ENCODE results near the gene ENG. TPM values are rescaled to one million over a fixed set of nuclear protein-coding genes. Genes with fewer than 3 reads are reported as not detected.
A peak's percentile ranks its signal among the peaks of the same experiment; 100 is the strongest.
"Not testable (repeated sequence)": the region's sequence is repeated elsewhere in the genome, so short reads cannot be mapped to it uniquely, and the experiment has no call there.

The ENG gene
- polyA plus RNA-seq, 10 donors: 40.6 to 74.5 (median 52.4) TPM

DNA sequence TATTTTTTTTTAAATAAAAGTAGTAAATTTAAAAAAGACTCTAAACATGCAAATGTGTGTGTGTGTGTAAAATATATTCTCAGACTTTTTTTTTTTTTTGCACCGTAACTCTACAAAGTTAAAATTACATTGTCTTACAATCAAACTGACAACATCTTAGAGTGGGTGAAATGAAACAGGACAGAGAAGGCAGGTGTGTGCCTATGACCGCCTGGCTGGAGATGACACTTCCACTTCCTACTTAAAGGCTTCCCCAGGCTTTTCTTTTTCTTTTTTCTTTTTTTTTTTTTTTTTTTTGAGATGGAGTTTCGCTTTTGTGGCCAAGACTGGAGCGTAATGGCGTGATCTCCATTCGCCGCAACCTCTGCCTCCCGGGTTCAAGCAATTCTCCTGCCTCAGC lies 25.7 kb upstream of the ENG start:
- no peak for DNase-seq

DNA sequence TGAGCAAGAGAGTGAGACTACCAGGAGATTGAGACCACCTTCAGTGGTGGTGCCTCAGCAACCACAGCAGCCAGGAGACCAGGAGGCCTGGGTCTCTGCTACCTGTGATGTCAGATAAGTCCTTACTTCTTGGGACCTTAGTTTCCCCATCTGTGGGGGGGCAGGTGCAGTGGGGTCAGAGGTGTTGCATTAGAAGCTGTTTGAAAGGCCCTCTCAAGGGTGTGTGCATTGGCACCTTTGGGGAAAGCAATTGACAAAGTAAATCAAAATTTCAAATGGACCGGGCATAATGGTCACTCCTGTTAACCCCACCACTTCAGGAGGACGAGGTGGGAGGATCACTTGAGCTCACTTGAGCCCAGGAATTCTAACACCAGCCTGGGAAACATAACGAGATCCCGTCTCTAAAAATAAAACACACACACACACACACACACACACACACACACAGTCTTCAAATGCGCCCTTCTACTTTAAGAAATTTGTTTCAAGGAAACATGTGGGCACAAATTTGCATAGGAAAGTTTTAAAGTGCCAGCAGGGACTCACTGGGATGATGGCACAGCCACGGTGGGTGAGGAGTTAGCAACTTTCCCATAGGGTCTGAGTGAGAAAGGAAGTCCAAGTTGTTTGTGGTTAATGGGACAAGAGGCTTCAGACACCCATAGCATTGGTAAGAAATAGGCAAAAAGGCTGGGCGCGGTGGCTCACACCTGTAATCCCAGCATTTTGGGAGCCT lies 24.4 kb upstream of the ENG start:
- no peak for DNase-seq

DNA sequence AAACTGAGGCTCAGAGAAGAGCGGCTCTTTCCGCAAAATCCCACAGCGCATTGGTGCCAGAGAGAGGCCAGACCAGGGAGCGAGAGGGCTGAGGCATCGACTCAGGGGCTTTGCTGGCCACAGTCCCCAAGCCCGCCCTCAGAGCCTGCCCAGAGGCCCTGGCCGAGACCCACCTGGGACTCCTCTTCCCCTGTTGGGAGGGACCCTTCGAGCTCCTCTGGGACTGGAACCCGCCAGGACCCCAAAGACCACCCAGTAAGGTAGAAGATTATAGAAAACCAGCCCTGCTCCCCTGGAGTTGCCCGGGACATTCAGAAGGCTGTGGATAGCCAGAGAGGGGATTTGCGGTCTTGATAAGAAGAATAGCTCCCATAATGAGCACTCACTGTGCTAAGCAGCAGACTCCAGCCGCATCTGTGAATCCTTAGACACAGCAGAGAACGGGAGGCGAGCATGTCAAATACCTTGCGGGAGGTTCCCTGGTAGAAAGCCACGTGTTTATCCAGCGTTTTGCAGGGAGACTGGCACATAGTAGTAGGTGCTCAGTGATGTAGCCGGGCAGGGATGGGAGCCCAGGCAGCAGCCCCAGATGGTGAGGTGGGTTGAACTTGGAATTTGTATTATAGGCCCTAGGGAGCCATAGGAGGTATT lies 23.7 kb upstream of the ENG start:
- DNase-seq: no peak

DNA sequence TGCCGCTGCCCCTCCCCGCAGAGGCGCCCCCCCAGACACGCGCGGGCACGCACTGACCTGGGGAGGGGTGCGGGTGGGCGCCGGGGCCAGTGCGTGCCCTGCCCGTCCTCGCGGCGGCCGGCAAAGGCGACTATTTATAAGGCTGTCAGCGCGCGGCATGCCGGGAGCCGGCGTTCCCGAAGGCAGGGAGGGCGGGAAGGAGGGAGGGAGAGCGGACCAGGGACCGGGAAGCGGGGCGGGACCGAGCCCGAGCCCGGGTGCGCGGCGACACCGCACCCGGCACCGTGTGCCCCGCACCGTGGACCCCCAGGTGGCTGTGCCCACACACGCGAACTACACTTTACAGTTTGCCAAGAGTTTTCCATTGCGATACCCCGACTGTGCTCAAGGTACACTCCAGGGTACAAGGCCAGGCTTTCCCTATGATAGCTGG lies 23.1 kb upstream of the ENG start, which contains the start of gene AK1:
AK1 (minus strand) TSS at position 110 of the 433 bp plus-strand sequence. CDS start 3,058 bp downstream, outside the sequence.
- DNase-seq: peak; percentile 62 to 86 (median 81)

DNA sequence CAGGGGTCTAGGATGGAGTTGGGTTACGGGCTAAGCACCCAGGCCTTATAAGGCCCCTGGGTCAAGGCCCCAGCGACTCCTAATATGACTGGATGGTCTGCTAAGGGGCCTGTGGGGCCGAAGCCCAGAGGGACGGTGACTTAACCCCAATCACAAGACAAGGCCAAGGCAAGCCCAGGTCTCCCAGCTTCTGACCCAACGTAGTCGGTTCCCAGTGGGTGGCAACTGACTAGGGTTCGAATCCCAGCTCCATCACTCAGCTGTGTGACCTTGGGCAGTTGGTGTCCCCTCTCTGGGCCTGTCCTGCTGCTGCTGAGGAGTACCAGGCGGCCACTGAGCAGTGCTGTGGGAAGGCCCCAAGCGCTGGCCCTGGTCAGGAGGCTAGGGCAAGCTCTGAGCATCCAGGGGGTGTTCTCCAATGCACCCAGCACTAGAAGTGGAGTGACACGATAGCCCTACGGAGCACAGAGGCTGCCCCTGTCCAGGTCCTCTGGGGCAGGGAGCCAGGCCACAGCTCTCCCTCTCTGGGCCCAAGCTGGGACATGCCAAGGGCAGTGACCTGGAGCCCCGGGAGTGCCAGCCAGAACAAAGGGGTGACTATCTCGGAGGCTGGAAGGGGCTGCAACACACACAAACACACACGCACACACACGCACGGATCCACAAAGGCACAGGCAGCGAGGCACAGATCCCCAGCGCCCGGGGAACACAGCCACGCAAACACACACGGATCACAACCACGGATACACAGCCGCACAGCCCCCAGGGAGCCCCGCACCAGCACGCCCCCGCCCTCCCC lies 22.5 kb upstream of the ENG start:
- peak in 1 of 3 donors; percentile 52 for DNase-seq

DNA sequence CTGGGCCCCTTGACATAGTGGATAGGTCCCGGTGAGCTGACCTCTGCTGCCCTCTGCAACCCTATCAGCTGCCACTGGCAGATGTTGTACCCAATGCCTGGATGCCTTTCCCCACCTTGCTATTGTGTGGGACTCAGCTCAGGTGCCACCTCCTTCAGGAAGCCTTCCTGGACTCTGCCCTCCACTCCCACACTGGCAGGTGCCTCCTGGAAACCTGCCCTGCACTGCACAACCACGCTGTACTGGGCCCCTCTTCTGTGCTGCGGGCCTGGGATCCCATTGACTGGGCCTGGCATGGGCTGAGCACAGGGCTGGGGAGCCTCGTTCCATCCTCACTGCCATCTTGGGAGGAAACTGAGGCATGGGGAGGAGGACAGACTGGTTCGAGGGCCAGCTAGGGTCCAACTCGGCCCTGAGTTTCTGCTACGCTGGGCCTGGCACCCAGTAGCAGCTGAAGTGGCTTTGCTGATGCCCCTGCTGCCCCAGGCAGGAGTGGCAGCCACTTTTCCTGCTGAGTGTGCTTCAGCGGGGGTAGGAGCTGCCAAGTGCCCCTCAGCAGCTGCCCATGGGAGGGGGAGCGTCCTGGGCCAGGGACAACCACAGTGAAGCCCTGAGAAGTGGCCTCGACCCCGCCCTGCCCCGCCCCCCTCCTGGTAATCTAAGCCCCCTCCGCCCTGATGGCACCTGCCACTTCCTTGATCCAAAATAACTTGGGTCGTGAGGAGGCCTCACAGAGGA lies 21.7 kb upstream of the ENG start:
- DNase-seq: peak; percentile 40 to 62 (median 51)

DNA sequence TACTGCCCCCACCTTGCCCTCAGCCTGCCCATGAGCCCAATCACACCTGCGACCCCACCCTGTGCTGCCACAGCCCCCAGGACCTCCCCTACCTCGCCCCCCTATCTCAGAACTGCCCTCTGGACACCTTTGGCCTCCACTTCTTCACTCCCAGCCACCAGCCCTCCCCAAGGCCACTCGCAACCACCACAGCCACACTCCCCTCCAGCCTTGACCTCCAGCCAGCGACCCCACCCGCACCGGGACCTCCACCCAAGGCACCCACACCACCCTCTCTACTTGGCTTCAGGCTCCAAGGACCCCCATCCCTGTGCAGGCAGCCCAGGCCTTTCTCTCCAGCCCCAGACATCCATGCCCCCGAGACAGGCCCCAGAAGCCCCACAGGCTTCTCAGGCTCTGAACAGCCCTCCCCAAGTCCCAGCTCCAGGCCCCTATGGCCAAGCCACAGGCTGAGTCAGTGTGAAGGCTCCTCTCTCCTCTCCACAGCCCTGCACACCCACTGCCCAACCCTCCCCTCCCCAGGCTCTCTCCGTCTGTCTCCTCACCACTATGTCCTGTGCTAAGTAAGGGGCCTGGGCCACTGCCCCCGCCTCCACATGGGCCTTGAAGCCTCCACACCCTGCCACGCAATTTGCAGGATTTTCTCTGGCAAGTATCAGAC lies 21.0 kb upstream of the ENG start:
- DNase-seq: no peak

DNA sequence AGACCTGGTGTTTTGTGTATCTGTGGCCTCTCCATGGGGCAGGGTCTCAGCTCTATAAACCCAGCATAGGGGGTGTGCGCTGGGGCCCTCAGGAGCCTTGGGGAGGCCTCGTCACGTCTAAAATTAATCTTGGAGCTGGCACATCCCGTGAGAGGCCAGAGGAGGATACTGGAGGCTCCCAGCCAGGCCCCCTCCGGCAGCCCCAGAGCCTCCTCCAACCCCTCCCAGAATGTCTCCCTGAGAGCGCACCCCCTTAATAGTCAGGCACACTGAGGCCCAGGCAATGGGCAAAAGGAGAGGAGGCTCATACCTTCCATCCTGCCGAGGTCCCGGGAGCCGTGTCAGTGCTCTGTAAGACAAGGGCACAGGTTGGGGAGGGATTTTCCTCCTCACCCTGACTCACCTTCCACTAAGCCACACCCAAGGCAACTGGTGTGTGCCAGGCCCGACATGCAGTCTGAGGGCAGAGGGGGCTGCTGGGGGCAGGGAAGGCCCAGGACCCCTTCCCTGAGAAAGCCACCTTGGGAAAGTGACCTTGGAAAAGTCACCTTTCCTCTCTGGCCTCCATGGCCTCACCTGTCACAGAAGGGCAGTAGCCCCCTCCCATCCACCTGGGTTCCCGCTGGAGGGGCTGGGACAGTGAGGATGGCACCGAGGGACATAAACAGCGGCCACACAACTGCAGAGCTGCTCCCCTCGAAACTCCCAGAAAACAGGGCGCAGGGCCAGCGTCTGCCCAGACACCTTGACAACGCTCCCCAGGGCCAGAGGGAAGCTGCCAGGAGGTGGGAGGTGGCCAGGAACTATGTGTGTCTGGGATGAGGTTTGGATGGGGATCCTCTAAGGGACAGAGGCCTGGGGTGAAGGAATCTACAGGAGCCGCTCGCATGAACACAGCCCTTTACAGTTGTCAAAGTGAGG lies 20.1 kb upstream of the ENG start:
- DNase-seq: no peak

DNA sequence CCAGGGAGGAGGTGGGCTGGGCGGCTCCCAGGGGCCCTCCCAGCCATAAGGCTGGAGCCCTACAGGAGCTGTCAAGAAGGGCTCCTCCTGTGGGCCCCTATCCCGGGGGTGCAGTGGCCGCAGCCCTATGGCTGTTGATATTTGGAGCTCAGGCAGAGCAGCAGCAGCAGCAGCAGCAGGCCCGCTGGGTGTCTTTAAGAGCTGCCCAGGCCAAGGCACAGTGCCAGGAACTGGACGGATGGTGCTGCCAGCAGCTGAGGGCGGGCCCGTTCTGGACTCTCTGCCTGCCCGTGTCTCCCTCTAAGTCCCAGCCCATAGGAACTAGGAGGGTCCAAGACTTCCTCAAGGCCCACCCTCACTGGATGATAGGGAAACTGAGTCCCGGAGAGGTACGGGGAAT lies 19.4 kb upstream of the ENG start:
- DNase-seq: peak; percentile 69 to 72 (median 71)

DNA sequence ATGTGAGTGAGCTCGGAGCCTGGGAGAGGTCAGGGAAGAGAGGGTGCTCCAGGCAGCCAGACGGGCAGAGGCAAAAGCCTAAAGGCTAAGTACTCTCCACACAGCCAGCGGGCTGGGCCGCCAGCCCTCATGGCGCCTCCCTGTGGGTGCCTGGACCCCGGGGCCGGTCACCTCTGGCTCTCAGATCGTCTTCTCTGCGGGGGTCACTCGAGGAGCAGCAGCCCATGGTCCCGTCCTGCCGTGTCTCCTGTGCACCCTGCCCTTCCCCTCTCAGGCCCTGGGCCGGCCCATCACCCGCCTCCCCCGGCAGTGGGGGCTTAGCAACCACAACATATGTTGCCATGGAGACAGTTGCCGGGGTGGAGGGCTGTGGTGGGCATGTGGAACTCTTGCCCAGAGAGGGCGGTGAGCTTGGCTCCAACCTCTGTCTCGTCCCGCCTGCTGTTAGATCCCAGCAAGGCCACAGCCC lies 18.8 kb upstream of the ENG start:
- peak in 1 of 3 donors; percentile 52 for DNase-seq

DNA sequence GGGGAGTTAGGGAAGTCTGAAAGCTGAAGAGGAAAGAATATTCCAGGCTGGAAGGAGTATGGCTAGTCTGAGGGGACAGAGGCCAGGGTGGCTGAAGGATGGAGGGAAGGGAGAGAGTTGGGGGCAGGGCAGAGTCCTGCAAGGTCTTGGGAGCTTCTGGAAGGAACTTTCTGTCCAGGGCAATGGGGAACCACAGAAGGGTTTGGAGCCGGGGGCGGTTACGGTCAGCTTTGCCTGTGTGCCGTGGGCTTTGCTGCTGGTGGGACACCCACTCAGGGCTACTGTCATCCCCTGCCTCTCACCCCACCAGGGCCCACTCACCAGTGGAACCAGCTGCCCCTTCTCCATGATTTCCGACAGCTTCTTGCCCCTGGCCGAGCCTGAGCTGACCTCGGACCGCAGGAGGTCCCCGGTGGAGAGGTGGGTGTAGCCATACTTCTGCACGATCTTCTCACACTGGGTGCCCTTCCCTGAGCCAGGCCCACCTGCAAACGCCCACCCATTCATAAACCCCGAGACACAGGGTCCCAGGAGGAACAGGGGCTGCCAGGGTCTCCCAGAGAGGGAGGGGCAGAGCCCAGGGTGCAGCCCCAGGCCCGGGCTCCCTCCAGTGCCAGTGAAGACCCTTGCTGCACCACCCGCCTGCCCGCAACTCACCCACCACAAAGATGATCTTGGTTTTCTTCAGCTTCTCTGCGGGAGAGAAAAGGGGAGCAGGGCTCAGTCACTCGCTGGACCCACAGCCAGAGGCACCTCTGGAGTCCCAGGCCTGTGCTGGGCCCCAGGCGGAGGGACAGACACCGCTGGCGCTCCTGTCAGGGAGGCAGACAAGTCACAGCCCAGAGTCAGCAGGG lies 18.1 kb upstream of the ENG start:
- DNase-seq: no peak

DNA sequence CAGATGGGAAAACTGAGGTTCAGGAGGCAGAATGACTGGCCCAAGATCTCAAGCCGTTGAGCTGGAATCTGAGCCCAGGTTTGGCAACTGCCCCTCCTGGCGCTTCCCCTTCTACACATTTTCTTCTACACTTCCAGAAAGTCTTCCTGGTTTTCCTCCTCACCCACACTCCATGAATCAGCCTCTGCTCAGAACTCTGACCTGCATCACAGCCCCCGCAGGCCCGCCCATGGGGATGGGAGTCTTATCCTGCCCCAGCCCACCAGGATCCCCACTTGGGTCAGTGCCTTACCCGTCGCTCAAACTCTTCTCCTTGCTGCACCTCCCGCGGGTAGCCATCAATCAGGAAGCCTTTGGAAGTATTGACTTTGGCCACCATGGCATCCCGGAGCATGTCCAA lies 17.1 kb upstream of the ENG start:
- DNase-seq: no peak

DNA sequence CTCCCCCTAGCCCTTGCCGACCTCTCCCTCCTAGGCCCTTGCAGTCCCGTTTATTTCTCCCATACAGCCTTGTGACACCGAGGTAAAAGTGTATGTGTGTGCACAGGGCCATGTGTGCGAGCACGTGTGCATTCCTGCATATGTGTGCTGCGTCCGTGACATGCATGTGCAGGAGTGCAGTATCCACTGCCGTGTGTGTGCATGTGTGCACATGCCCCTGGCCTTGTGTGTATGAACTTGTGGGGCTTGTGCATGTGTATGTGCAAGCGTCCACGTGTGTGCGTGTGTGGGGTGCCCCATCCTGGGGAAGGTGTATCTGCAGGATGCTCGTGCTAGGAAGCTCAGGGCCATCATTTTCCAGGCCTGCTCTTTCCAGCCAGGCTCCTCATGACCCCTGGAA lies 16.4 kb upstream of the ENG start:
- DNase-seq: no peak

DNA sequence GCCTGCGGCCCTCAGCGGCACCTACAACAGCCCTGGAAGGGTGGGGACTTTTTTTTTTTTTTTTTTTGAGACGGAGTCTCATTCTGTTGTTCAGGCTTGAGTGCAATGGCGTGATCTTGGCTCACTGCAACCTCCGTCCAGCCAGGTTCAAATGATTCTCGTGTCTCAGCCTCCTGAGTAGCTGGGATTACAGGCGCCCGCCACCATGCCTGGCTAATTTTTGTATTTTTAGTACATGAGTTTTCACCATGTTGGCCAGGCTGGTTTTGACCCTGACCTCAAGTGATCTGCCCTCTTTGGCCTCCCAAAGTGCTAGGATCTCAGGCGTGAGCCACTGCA lies 15.7 kb upstream of the ENG start:
- not testable (repeated sequence) for DNase-seq

DNA sequence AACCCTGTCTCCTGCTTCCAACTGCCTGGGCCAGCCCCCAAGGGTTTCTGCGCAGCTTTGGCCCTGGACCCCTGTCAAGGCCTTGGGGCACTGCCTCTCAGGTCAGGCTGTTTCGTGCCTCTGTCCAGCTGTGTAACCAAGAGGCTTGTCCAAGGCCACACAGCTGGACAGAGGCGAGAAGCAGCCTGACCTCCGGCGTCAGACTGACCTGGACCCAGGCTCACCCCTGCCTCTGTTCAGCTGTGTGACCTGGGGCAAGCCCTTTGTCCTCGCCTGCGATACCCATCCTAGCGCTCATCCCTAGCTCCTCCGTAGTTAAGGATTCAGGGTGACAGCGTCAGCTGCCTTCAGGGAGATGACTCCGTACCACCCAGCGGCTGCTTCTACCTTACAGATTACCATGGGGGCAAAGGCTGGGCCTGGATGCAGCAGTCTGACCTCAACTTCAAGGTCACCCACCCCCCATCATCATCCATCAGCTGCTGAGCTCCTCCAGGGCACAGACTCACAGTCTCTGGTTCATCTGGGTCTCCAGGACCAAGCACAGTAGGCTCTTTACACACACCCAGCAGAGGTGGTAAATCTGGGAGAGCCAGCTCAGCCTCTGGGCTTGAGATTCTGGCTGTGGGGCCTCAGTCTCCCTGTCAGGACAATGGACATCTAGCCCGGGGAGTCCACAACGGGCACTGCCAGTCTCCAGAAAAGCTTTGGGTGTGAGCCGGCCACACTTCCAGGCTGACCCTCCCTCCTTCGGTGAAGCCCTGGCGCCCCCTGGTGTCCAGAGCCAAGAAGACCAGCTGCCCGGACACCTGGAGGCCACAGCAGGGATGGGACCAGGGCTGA lies 15.1 kb upstream of the ENG start:
- peak; percentile 74 to 90 (median 83) for DNase-seq

DNA sequence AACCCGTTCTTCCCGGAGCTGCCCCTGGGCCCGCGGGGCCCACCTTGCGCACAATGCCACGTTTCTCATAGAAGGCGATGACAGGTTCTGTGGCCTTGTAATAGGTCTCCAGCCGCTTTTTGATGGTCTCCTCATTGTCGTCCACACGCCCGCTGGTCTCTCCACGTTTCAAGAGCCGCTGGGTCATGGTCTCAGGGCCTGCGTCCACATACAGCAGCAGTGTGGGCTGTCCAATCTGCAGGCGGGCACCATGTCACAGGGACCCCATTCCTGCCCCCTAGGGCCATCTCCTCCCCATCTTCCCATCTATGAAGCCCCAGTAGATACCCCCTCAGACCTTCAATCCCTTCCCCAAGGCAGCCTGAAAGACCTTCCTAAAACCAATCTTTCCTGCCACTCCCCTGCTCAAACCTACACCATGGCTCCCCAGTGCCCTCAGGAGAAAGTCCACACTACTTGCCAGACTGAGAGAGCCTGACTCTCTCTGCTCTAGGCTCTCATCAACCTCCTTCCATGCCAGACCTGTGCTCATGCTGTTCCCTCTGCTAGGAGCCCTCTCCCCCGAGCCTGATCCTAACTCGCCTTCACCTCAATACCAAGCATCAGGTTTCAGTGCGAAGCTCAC lies 13.9 kb upstream of the ENG start:
- DNase-seq: no peak
